H1 (cell line): ENCODE measurements around the gene SLC25A20. TPM values are rescaled to one million over a fixed set of nuclear protein-coding genes. Genes with fewer than 3 reads are reported as not detected.

Experiments
- CTCF ChIA-PET: fragments of 300-600 bp; sonication (Branson Sonifier 250); formaldehyde crosslinking; loops from one replicate; lab custom pipeline; 2021; ENCODE audit not compliant: partially characterized antibody; lab: Charles Lee
- POLR2A ChIA-PET: fragments of 300-600 bp; sonication (Branson Sonifier 250); formaldehyde crosslinking; loops from one replicate; lab custom pipeline; 2021; ENCODE audit warnings: inconsistent platforms; ENCODE audit not compliant: partially characterized antibody; lab: Charles Lee
- DNase-seq, 2 experiments: peaks; one replicate each; pipeline versions ENCODE4 v3.0.0 to v3.0.0-alpha.2; 2010 to 2022; ENCODE audit warnings: low spot score in 2 of 2, low read depth in 1 of 2, mixed read lengths in 1 of 2
- FAIRE-seq: peaks from 2 replicates; lab custom pipeline; 2011; peaks lifted over from hg19 to GRCh38; lab: Jason Lieb, UNC
- H2AFZ ChIP-seq: 2 replicates; pipeline ENCODE4 v1.8.1; 2012; ENCODE audit warnings: low read length, inconsistent platforms
- H2AK5ac ChIP-seq: 2 replicates; pipeline ENCODE4 v1.6.1; 2013; ENCODE audit warnings: low read depth, low read length
- H2BK120ac ChIP-seq: replicated peaks from 2 replicates; pipeline ENCODE3; 2013; ENCODE audit warnings: low read depth, low read length, inconsistent platforms
- H2BK12ac ChIP-seq: 2 replicates; pipeline ENCODE4 v1.6.1; 2013; ENCODE audit warnings: low read depth, low read length
- H2BK15ac ChIP-seq: 2 replicates; pipeline ENCODE4 v1.6.1; 2013; ENCODE audit warnings: low read length
- H2BK20ac ChIP-seq: 2 replicates; pipeline ENCODE4 v1.6.1; 2013; ENCODE audit warnings: low read length
- H2BK5ac ChIP-seq: 2 replicates; pipeline ENCODE4 v1.6.1; 2013; ENCODE audit warnings: low read depth, low read length
- H3K14ac ChIP-seq: 2 replicates; pipeline ENCODE4 v1.6.1; 2013; ENCODE audit warnings: inconsistent platforms; ENCODE audit not compliant: insufficient read length
- H3K18ac ChIP-seq: 2 replicates; pipeline ENCODE4 v1.6.1; 2013; ENCODE audit warnings: low read length; ENCODE audit errors: extremely low read depth
- H3K23ac ChIP-seq: 2 replicates; pipeline ENCODE4 v1.6.1; 2013; ENCODE audit warnings: inconsistent platforms; ENCODE audit not compliant: insufficient read length
- H3K23me2 ChIP-seq: 2 replicates; pipeline ENCODE4 v1.6.1; 2013; ENCODE audit warnings: low read depth, low read length
- H3K27ac ChIP-seq: 2 replicates; pipeline ENCODE4 v1.6.1; 2011; ENCODE audit warnings: low read depth, low read length, inconsistent platforms
- H3K27me3 ChIP-seq, 4 experiments: replicated peaks in 1 of 4; 1 replicate in 1 of 4; 2 replicates in 3 of 4; pipeline versions ENCODE4 v1.6.1 to v1.8.1; 2011 to 2013; ENCODE audit warnings: low read length in 3 of 4, mild to moderate bottlenecking in 3 of 4, inconsistent platforms in 2 of 4, mixed read lengths in 2 of 4, moderate library complexity in 1 of 4; ENCODE audit not compliant: control insufficient read depth in 3 of 4, insufficient read depth in 3 of 4; ENCODE audit errors: extremely low read depth in 1 of 4
- H3K36me3 ChIP-seq, 4 experiments: 2 replicates each; pipeline versions ENCODE4 v1.6.1 to v1.8.1; 2011 to 2013; ENCODE audit warnings: mild to moderate bottlenecking in 4 of 4, low read length in 3 of 4, moderate library complexity in 2 of 4, control low read depth in 1 of 4, inconsistent platforms in 1 of 4; ENCODE audit not compliant: insufficient read depth in 4 of 4, control insufficient read depth in 2 of 4
- H3K4ac ChIP-seq: replicated peaks from 2 replicates; pipeline ENCODE3; 2013; ENCODE audit warnings: low read length, low read depth, mixed read lengths, inconsistent platforms; ENCODE audit not compliant: insufficient read length
- H3K4me1 ChIP-seq, 4 experiments: replicated peaks in 1 of 4; 1 replicate in 1 of 4; 2 replicates in 3 of 4; pipeline versions ENCODE4 v1.6.1 to v1.8.1; 2011 to 2013; ENCODE audit warnings: low read length in 3 of 4, inconsistent platforms in 2 of 4, mixed read lengths in 1 of 4; ENCODE audit not compliant: insufficient read depth in 4 of 4, control insufficient read depth in 3 of 4
- H3K4me2 ChIP-seq, 2 experiments: 2 replicates each; pipeline versions ENCODE4 v1.6.1 to v1.8.1; 2011 to 2013; ENCODE audit warnings: low read depth in 2 of 2, low read length in 2 of 2, control low read depth in 1 of 2, inconsistent platforms in 1 of 2, mild to moderate bottlenecking in 1 of 2; ENCODE audit not compliant: insufficient read depth in 1 of 2
- H3K4me3 ChIP-seq, 4 experiments: fragments of 200-600, 300-600 bp in 1 of 4; sonication (generic), shearing (Covaris generic), sonication (Bioruptor Twin) in 1 of 4; 2 replicates each; pipeline versions ENCODE4 v1.5.1 to v1.8.1; 2011 to 2016; ENCODE audit warnings: low read length in 4 of 4, low read depth in 3 of 4, control low read depth in 2 of 4, inconsistent platforms in 2 of 4, mild to moderate bottlenecking in 2 of 4, mixed read lengths in 1 of 4, moderate library complexity in 1 of 4; ENCODE audit not compliant: insufficient read depth in 2 of 4; ENCODE audit errors: extremely low read depth in 1 of 4
- H3K56ac ChIP-seq: replicated peaks from 2 replicates; pipeline ENCODE3; 2013; ENCODE audit warnings: low read depth, mild to moderate bottlenecking, mixed read lengths, low read length, inconsistent platforms; ENCODE audit not compliant: insufficient read length
- H3K79me1 ChIP-seq: 2 replicates; pipeline ENCODE4 v1.6.1; 2013; ENCODE audit warnings: low read depth, low read length, control low read depth
- H3K79me2 ChIP-seq, 2 experiments: 2 replicates each; pipeline versions ENCODE4 v1.6.1 to v1.8.1; 2012 to 2013; ENCODE audit warnings: low read length in 2 of 2, mild to moderate bottlenecking in 2 of 2, inconsistent platforms in 1 of 2; ENCODE audit not compliant: insufficient read depth in 2 of 2, control insufficient read depth in 1 of 2
- H3K9ac ChIP-seq, 4 experiments: replicated peaks in 1 of 4; 1 replicate in 1 of 4; 2 replicates in 3 of 4; pipeline versions ENCODE4 v1.6.1 to v1.8.1; 2011 to 2013; ENCODE audit warnings: low read depth in 3 of 4, low read length in 3 of 4, control low read depth in 2 of 4, mild to moderate bottlenecking in 2 of 4, moderate library complexity in 2 of 4, inconsistent platforms in 1 of 4; ENCODE audit errors: extremely low read depth in 1 of 4
- H3K9me3 ChIP-seq, 2 experiments: 2 replicates each; pipeline versions ENCODE4 v1.6.1 to v1.8.1; 2012 to 2013; ENCODE audit warnings: mild to moderate bottlenecking in 2 of 2, moderate library complexity in 2 of 2, control low read depth in 1 of 2, inconsistent platforms in 1 of 2, low read depth in 1 of 2, low read length in 1 of 2, mixed read lengths in 1 of 2; ENCODE audit not compliant: insufficient read depth in 2 of 2
- H4K20me1 ChIP-seq, 2 experiments: replicated peaks in 1 of 2; 2 replicates each; pipeline versions ENCODE3 to v1.8.1; 2011 to 2013; ENCODE audit warnings: inconsistent platforms in 2 of 2, low read length in 2 of 2, mild to moderate bottlenecking in 1 of 2; ENCODE audit not compliant: insufficient read depth in 2 of 2, control insufficient read depth in 1 of 2
- H4K5ac ChIP-seq: 2 replicates; pipeline ENCODE4 v1.6.1; 2013; ENCODE audit warnings: low read length, low read depth, mixed read lengths, inconsistent platforms; ENCODE audit not compliant: insufficient read length
- H4K8ac ChIP-seq: 2 replicates; pipeline ENCODE4 v1.8.0; 2013; ENCODE audit warnings: mild to moderate bottlenecking, moderate library complexity, low read length, inconsistent platforms; ENCODE audit not compliant: insufficient read depth; ENCODE audit errors: extremely low read depth
- H4K91ac ChIP-seq: replicated peaks from 2 replicates; pipeline ENCODE3; 2013; ENCODE audit warnings: low read length, mixed read lengths, inconsistent platforms; ENCODE audit not compliant: insufficient read length
- BCL11A ChIP-seq, 2 experiments: IDR thresholded peaks; one replicate each; pipeline ENCODE4 v1.6.1; 2011; ENCODE audit warnings: low read depth in 2 of 2, low read length in 2 of 2, mild to moderate bottlenecking in 2 of 2
- CHD1 ChIP-seq: IDR thresholded peaks from 2 replicates; pipeline ENCODE4 v1.6.1; 2012; ENCODE audit warnings: low read depth, low read length, improper control_type of control experiment
- CHD2 ChIP-seq: IDR thresholded peaks from 2 replicates; pipeline ENCODE4 v1.6.1; 2012; ENCODE audit warnings: low read length, improper control_type of control experiment
- CREB1 ChIP-seq: IDR thresholded peaks from 2 replicates; pipeline ENCODE4 v1.6.1; 2012; ENCODE audit warnings: inconsistent platforms
- CTBP2 ChIP-seq: IDR thresholded peaks from 2 replicates; pipeline ENCODE4 v1.7.0; 2011; ENCODE audit warnings: borderline replicate concordance, mild to moderate bottlenecking, moderate library complexity, mixed read lengths, low read length; ENCODE audit not compliant: insufficient read depth, insufficient read length
- HDAC6 ChIP-seq: IDR thresholded peaks from one replicate; pipeline ENCODE4 v1.7.1; 2012; ENCODE audit warnings: low read depth, mild to moderate bottlenecking, inconsistent platforms, low read length, moderate library complexity
- NRF1 ChIP-seq: IDR thresholded peaks from 2 replicates; pipeline ENCODE4 v1.6.1; 2011; ENCODE audit warnings: mild to moderate bottlenecking, low read depth, low read length, improper control_type of control experiment
- POU5F1 ChIP-seq: IDR thresholded peaks from 2 replicates; pipeline ENCODE4 v1.6.1; 2011; ENCODE audit warnings: low read depth, mild to moderate bottlenecking, low read length, moderate library complexity
- RFX5 ChIP-seq: IDR thresholded peaks from 2 replicates; pipeline ENCODE4 v1.6.1; 2011; ENCODE audit warnings: low read depth, low read length, improper control_type of control experiment, borderline replicate concordance
- RNF2 ChIP-seq: fragments of 200-900, 300-1000 bp; sonication (generic); IDR thresholded peaks from 2 replicates; pipeline ENCODE4 v1.7.1; 2016; ENCODE audit warnings: borderline replicate concordance, low read depth, mild to moderate bottlenecking, antibody characterized with exemption, low read length; ENCODE audit not compliant: poor library complexity, severe bottlenecking; ENCODE audit errors: missing control alignments
- RXRA ChIP-seq: IDR thresholded peaks from 2 replicates; pipeline ENCODE4 v1.6.1; 2011; ENCODE audit warnings: low read depth, mild to moderate bottlenecking, low read length, moderate library complexity; ENCODE audit not compliant: insufficient read depth
- SIN3A ChIP-seq, 2 experiments: IDR thresholded peaks in 1 of 2; conservative IDR thresholded peaks in 1 of 2; 2 replicates each; pipeline ENCODE4 v1.6.1; 2011 to 2012; ENCODE audit warnings: low read length in 2 of 2, improper control_type of control experiment in 1 of 2, low read depth in 1 of 2, mild to moderate bottlenecking in 1 of 2
- SIX5 ChIP-seq: IDR thresholded peaks from 2 replicates; pipeline ENCODE4 v1.6.1; 2011; ENCODE audit warnings: mild to moderate bottlenecking, low read depth, low read length
- TAF1 ChIP-seq: IDR thresholded peaks from 2 replicates; pipeline ENCODE4 v1.6.1; 2011; ENCODE audit warnings: mild to moderate bottlenecking, low read depth, low read length
- TCF12 ChIP-seq: IDR thresholded peaks from 2 replicates; pipeline ENCODE4 v1.6.1; 2011; ENCODE audit warnings: low read depth, mild to moderate bottlenecking, low read length
- WGBS, 2 experiments: shearing (Covaris generic) in 1 of 2; methylation state at CpG; one replicate each; pipeline versions ENCODE4 v1.1.6 to v1.1.7; 2013 to 2015; ENCODE audit warnings: low lambda C conversion rate in 2 of 2, mixed read lengths in 2 of 2, inconsistent platforms in 1 of 2, low coverage in 1 of 2, missing lambda C conversion rate in 1 of 2; ENCODE audit not compliant: insufficient replicate concordance in 2 of 2, insufficient coverage in 1 of 2, insufficient read length in 1 of 2; ENCODE audit errors: extremely low coverage in 1 of 2, missing lambda C conversion rate in 1 of 2; 5-methylcytosine and 5-hydroxymethylcytosine counted together
- polyA plus RNA-seq, 7 experiments: library from polyadenylated mRNA; depleted of rRNA in 3 of 7; stranded (reverse) in 5 of 7; unstranded in 2 of 7; fragments of >200 nt in 5 of 7; fragments of 200-250 nt in 2 of 7; gene quantifications; 1 replicate in 5 of 7; 2 replicates in 1 of 7; 4 replicates in 1 of 7; pipeline versions ENCODE4 v1.2.1 to v1.2.3, GENCODE V29; 2011 to 2013; ENCODE audit warnings: missing spikeins in 2 of 7, mixed read lengths in 2 of 7
- total RNA-seq: library from RNA; stranded (reverse); fragmentation: NEBNext Ultra II Directional; extraction: Animal tissue kit (Norgen Biotek cat#: 25700); gene quantifications from 2 replicates; pipeline ENCODE4 v1.2.1, GENCODE V29; 2021

Gene SLC25A20
- total and polyA plus RNA-seq, 2 of the 8 experiments (the other 6 are each of a cell fraction or from before 2014, with no cell fraction given), result 3.8 to 4.0 TPM

GRCh38 chr3:48845170-48845569 lies 53.5 kb downstream of the SLC25A20 start:
- no peaks in the 10 kb centered on the region for H3K79me1 ChIP-seq
- WGBS, 2 experiments, result 83% methylated on average over 2 of the region's 2 CpGs; no CpG with 5 or more reads in 1 of the 2 experiments
- H2BK120ac ChIP-seq, result no peak overlapping the region
- H3K14ac ChIP-seq, result no peak overlapping the region
- no peak overlapping the region for H2AFZ ChIP-seq
- no peak overlapping the region for H2AK5ac ChIP-seq
- H3K56ac ChIP-seq, result no peak overlapping the region
- H3K9me3 ChIP-seq, result no peaks in the 10 kb centered on the region
- TF ChIP-seq RXRA (no peak), POU5F1 (no peak), SIN3A (conservative IDR thresholded peaks at IDR 0.05 in 1 of 2, IDR thresholded peaks at IDR 0.05 in 1 of 2; ENCODE audit: low read depth in 1 of 2, low read length in 2 of 2) (no peak), RFX5 (no peak), SIX5 (no peak), TCF12 (no peak), HDAC6 (no peak), CREB1 (no peak), CTBP2 (no peak), RNF2 (no peak), CHD1 (no peak), BCL11A (IDR thresholded peaks at IDR 0.05; ENCODE audit: low read depth in 2 of 2, low read length in 2 of 2) (no peak), CHD2 (no peak), TAF1 (no peak), NRF1 (no peak)
- no peak for DNase-seq
- H2BK5ac ChIP-seq, result no peak overlapping the region
- H4K91ac ChIP-seq, result no peak overlapping the region
- H2BK12ac ChIP-seq, result no peak overlapping the region
- H4K5ac ChIP-seq, result no peak overlapping the region
- H3K4me3 ChIP-seq, result no peak overlapping the region
- H3K4me1 ChIP-seq, result 0 out of 7 replicates have a peak, but pooled peaks cover 0 to 2% (median 0%) of the 10 kb centered on the region in 4 experiments
- H3K9ac ChIP-seq, result no peak overlapping the region
- H2BK20ac ChIP-seq, result no peak overlapping the region
- H3K23me2 ChIP-seq, result peaks cover 10% of the 10 kb centered on the region
- no peak overlapping the region for H3K18ac ChIP-seq
- peaks cover 0 to 5% (median 0%) of the 10 kb centered on the region in 4 experiments; a peak in 2 of 7 replicates for H3K27me3 ChIP-seq
- H3K4ac ChIP-seq, result no peak overlapping the region
- no peak overlapping the region for H3K23ac ChIP-seq
- FAIRE-seq, result no peak
- H3K4me2 ChIP-seq, result no peak overlapping the region
- no peaks in the 10 kb centered on the region for H3K79me2 ChIP-seq
- H3K36me3 ChIP-seq, result no peaks in the 10 kb centered on the region
- no peak overlapping the region for H3K27ac ChIP-seq
- ChIA-PET CTCF (interaction anchor here (0.7 kb wide), 1 partner anchor 26 kb away, joined by 3 read pairs; no protein-coding TSS in a partner anchor), POLR2A (interaction anchor here (0.6 to 1.5 kb wide), 3 partner anchors 8 to 49 kb away, joined by 3 to 6 read pairs (median 3); no protein-coding TSS in a partner anchor)
- H4K20me1 ChIP-seq, result no peaks in the 10 kb centered on the region
- no peak overlapping the region for H4K8ac ChIP-seq
- H2BK15ac ChIP-seq, result no peak overlapping the region
